Measurements from ENCODE around the gene ZNF223.

ZNF223 gene

DNA sequence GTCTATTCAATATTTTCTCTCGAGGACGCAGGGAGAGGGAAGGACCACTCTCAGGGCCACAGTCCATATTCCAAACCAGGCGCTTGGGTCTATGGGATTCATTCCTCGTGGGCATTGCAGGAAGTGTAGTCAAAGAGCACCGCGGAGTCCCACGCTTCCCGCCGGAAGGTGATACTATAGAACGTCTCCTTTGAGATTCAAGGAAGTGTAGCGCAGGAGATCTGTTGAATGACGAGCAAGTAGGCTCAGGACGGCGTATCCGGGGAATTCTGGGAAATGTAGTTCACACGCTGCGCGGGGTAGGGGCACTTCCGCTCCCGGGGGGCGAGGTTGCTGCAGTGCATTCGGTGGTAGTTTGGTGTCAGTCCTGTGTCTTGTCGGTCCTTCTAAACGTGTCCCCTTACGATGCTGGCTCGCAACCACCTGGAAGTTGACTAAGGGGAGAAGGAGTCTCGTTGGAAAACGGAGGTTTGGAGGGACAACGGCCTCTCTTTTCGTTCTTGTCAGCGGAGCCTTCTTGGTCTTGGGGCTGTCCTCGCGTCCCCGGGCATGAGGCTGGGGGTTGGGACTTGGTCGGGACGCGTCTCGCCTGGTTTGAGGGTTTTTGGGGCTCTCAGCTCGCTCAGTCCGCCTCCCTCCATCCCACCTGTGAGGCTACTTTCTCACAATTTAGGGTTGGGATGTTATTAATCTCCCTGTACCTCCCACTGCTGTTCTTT lies 20.1 kb downstream of the ZNF223 start, which contains the start of gene ZNF284:
Gene ZNF284, plus strand, starts transcription at position 336 of the 719 bp plus-strand sequence. CDS start 4,231 bp downstream, outside the sequence.
- DNase-seq (ENCODE audit: low read depth): peak; percentile 93

DNA sequence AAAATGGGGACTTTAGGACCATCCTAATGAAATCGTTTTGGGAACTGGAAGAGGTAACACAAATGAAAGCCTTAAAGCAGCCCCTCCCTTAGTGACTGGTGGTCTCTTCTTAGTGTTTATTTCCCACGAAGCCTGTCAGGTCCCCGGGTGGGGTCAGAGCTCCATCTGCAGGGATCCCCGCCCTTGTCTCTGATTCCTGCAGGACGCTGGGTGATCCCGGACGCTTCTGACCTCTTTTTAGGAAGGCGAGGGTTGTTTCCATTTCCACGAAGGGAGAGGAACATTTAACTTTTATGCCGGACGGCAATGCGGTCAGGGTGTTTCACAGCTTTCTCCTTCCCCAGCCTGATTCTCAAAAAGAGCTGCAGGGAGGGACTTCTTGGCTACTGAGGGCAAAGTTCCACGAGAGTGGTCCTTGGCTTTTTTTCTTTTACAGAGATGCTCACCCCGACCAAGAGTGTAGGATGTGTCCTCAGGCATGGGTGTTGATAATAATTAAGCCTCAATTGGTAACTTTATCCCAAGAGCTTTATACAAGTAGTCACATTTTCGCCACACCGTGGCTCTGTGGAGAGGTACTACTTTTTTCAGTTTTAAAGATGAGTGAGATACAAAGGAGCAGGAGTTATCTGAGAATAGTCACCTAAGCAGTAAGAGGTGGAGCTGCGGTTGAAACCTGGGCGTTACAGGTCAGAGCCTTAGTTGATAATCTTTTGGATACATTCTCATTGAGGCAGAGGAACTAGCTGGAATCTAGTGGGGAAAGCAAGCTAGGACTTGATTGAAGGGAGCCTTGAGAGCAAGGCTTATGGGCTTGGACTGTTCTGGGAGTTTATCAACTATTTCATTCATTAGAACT lies 20.9 kb downstream of the ZNF223 start:
- DNase-seq (ENCODE audit: low read depth): peak; percentile 20

DNA sequence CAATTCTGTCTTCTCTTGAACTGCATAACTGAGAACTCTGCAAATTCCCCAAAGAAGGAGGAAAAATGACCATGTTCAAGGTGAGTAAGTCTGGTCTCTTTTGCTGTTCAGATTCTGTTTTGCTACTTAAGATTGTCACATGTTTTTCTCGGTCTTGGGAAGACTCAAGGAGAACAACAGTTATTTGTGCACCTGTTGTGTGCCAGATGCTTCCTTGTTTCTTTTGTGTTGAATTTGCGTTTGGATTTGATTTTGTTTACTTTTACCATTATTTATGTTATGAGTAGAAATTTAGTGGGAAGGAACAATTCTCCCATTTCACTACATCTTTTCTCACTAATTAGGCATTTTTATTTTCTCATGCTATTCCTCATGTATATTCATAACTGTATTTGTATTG lies 24.5 kb downstream of the ZNF223 start:
- DNase-seq (ENCODE audit: low read depth): no peak

DNA sequence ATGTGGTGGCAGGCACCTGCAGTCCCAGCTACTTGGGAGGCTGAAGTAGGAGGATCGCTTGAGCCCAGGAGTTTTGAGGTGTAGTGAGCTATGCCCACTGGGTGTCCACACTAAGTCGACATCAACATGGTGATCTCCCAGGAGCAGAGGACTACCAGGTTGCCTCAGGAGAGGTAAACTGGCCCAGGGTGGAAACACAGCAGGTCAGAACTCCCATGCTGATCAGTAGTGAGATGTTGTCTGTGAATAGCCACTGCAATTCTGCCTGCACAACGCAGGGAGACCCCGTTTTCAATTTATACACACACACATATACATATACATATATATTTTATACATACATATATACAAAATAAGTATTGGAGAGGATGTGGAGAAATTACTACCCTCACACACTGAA lies 40.3 kb downstream of the ZNF223 start:
- DNase-seq (ENCODE audit: low read depth): no peak

DNA sequence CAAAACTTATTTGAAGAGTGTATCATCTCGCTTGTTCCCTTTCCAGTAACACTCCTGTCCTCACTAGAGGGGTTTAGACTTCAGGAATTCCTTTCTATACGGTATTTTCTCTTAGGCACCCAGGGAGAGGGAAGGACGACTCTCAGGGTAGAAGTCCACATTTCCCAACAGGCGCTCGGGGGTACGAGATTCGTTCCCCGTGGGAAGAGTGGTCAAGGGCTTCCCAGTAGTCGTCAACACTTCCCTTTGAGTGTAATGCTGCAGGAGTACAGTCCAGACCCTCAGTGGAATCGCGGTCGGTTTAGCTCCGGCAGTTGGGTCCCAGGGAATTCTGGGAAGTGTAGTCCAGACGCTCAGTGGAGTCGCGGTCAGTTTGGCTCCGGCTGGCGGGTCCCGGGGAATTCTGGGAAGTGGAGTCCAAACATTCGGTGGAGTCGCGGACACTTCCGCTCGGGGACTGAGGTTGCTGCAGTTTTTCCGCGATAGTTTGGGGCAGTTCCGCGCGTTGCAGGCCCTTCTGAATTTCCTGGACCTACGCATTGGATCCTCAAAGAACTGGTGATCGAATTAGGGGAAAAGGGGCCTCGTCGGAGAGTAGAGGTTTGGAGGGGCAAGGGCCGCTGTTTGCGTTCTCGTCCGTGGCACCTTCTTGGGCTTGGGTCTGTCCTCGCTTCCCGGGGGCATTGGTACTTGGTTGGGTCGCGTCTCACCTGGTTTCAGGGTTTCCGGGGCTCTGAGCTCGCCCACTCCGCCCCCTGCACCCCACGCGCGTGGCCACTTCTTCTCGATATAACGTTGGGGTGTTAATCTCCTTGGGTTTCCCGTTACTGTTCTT lies 42.3 kb downstream of the ZNF223 start, which contains the start of gene ZNF224:
Gene ZNF224, plus strand, starts transcription at position 431 of the 835 bp plus-strand sequence. CDS start 3,513 bp downstream, outside the sequence.
- DNase-seq (ENCODE audit: low read depth): peak; percentile 94

DNA sequence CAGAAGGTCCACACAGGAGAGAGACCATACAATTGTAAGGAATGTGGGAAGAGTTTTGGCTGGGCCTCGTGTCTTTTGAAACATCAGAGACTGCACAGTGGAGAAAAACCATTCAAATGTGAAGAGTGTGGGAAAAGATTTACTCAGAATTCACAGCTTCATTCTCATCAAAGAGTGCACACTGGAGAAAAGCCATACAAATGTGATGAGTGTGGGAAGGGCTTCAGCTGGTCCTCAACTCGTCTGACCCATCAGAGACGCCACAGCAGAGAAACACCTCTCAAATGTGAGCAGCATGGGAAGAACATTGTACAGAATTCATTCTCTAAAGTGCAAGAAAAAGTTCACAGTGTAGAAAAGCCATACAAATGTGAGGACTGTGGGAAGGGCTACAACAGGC lies 55.9 kb downstream of the ZNF223 start:
- DNase-seq (ENCODE audit: low read depth): no peak

DNA sequence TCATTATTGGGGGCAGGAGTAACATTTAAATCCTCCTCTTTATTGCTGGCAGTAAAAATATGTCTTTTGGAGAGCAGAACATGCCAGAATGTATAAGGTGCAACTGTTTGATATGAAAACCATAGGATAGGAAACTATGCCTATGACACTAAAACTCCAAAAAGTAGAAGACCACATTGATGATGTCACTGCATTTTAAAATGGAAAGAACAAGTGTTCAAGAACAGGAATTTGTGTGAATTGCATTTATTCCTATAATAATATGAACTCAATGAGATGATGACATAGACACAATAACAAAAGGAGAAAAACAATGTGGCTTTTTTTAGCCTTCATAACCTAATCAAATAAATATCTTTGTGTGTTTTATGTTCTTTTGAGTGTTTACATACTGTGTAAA lies 57.6 kb downstream of the ZNF223 start:
- DNase-seq (ENCODE audit: low read depth): no peak

DNA sequence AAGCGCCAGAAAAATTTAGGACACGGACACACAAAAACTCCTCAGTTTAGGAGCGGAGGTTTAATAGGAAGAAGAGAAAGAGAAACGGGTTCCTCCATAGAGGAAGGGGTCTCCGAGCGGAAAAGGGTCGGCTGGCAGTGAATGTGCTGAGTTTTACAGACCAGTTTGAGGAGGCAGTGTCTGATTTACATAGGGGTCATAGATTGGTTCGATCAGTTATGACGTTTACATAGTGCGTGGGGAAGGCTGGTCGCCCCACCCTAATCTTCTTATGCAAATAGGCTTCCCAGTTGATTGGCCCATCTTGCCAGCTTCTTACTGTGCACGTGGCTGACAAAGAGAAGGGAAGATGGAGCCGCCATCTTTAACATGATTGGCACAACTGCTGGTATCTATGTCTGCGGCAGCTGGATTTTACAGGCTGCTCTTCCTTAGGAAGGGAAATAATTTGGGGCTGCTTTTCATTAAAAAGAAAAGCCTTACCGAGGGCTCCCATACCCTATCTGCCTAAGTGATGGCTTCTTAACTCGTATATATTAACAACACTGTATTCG lies 60.2 kb downstream of the ZNF223 start:
- DNase-seq (ENCODE audit: low read depth): peak; percentile 84

DNA sequence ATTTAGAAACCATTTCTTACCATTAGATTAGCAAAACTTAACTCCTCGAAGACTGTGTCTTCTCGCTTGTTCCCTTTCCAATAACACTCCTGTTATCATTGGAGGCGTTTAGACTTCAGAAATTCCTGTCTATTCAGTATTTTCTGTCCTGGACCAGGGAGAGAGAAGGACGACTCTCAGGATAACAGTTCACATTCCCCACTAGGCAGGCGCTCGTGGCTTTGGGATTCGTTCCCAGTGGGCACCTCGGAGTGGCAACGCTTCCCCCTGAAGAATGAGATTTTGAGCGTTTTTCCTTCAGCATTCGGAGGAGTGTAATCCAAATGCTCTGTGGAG lies 60.9 kb downstream of the ZNF223 start:
- DNase-seq (ENCODE audit: low read depth): no peak

DNA sequence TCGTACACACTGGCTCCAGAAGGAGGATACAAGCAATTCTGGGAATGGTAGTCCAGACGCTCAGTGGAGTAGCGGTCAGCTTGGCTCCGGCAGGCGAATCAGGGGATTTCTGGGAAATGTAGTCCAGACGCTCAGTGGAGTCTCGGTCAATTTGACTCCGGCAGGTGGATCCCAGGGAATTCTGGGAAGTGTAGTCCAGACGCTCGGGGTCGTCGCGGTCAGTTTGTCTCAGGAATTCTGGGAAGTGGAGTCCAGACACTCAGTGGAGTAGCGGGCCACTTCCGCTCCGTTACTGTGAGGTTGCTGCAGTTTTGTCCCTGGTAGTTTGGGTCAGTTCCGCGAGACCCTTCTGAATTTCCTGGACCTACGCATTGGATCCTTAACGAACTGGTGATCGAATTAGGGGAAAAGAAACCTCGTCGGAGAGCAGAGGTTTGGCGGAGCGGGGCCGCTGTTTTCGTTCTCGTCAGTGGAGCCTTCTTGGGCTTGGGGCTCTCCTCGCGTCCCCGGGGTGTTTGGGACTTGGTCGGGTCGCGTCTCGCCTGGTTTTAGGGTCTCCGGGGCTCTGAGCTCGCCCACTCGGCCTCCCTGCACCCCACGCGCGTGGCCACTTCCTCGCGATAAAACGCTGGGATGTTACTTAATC lies 61.4 kb downstream of the ZNF223 start, which contains the start of gene ZNF225:
Gene ZNF225, plus strand, starts transcription at position 262 of the 646 bp plus-strand sequence. CDS start 2,429 bp downstream, outside the sequence.
- DNase-seq (ENCODE audit: low read depth): peak; percentile 99

DNA sequence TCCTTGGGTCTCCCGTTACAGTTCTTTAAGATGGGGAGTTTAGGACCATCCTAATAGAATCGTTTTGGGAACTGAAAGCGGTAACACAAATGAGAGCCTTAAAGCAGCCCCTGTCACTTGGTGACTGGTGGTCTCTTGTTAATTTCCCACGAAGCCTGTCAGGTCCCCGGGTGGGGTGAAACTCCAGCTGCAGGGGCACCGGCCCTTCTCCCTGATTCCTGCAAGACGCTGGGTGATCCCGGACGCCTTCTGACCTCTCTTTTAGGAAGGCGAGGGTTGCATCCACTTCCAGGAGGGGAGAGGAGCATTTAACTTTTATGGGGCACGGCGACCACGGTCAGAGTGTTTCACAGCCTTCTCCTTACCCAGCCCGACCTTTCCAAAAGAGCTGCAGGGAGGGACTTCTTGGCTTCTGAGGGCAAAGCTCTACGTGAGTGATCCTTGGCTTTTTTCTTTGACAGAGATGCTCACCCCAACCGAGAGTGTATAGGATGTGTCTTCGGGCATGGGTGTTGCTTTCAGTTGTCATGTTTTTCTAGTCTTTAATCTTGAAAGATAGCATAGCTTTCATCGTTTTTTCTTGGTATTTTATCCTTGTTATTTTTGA lies 62.1 kb downstream of the ZNF223 start:
- no peak for DNase-seq (ENCODE audit: low read depth)
